Fibroblast of the conjunctiva (primary cell): Measurements from ENCODE around the gene DOLK.
A peak's percentile ranks its signal among the peaks of the same experiment; 100 is the strongest.

Source experiments
- DNase-seq: peaks from one replicate; pipeline ENCODE4 v3.0.0-alpha.2; 2010; ENCODE audit warnings: low read depth

DOLK gene

GRCh38 chr9:128933731-128934130 is 13.7 kb downstream of the DOLK start:
- no peak for DNase-seq

GRCh38 chr9:128929560-128929959 is 17.8 kb downstream of the DOLK start:
- DNase-seq = no peak

GRCh38 chr9:128928624-128929023 is 18.8 kb downstream of the DOLK start:
- DNase-seq = no peak

GRCh38 chr9:128927731-128928411 is 19.5 kb downstream of the DOLK start:
- no peak for DNase-seq

- no peak for DNase-seq
These were observed 23.9 kb downstream of the DOLK start for GRCh38 chr9:128923493-128923883.

- DNase-seq = peak; percentile 43
These were observed 25.3 kb downstream of the DOLK start for GRCh38 chr9:128921881-128922763.

- DNase-seq = peak; percentile 60
These were observed 26.9 kb downstream of the DOLK start, which contains the start of gene PHYHD1 for GRCh38 chr9:128920381-128921058. TSS of gene PHYHD1 (plus strand) at chr9:128920982. CDS start at chr9:128922324, 1,342 bp downstream.

GRCh38 chr9:128919402-128920089 is 27.9 kb downstream of the DOLK start:
- DNase-seq = no peak

- DNase-seq = no peak
These were observed 28.5 kb downstream of the DOLK start for GRCh38 chr9:128918921-128919320.

GRCh38 chr9:128917151-128917849 is 30.1 kb downstream of the DOLK start:
- DNase-seq = peak; percentile 82

GRCh38 chr9:128916745-128917144 is 30.7 kb downstream of the DOLK start:
- no peak for DNase-seq

- DNase-seq = no peak
These were observed 31.2 kb downstream of the DOLK start for GRCh38 chr9:128916204-128916603.

- no peak for DNase-seq
These were observed 33.2 kb downstream of the DOLK start for GRCh38 chr9:128913995-128914772.

GRCh38 chr9:128913048-128913900 is 34.1 kb downstream of the DOLK start:
- DNase-seq = no peak

- peak; percentile 44 for DNase-seq
These were observed 35.0 kb downstream of the DOLK start for GRCh38 chr9:128912270-128912853.

- no peak for DNase-seq
These were observed 35.8 kb downstream of the DOLK start for GRCh38 chr9:128911529-128912035.

GRCh38 chr9:128910906-128911305 is 36.5 kb downstream of the DOLK start:
- DNase-seq = no peak

- DNase-seq = no peak
These were observed 37.5 kb downstream of the DOLK start for GRCh38 chr9:128909859-128910258.

- DNase-seq = no peak
These were observed 39.0 kb downstream of the DOLK start for GRCh38 chr9:128908372-128908771.
